DMS153 treated with DMSO at 0.1 percent for 48 hours (cell line): Measurements from ENCODE around the gene RFX7.
A peak's percentile ranks its signal among the peaks of the same experiment; 100 is the strongest.

ENCODE experiments used
- DNase-seq: peaks from one replicate; lab custom pipeline; 2025; ENCODE audit not compliant: unreplicated experiment; lab: John Stamatoyannopoulos, UW

The RFX7 gene

DNA sequence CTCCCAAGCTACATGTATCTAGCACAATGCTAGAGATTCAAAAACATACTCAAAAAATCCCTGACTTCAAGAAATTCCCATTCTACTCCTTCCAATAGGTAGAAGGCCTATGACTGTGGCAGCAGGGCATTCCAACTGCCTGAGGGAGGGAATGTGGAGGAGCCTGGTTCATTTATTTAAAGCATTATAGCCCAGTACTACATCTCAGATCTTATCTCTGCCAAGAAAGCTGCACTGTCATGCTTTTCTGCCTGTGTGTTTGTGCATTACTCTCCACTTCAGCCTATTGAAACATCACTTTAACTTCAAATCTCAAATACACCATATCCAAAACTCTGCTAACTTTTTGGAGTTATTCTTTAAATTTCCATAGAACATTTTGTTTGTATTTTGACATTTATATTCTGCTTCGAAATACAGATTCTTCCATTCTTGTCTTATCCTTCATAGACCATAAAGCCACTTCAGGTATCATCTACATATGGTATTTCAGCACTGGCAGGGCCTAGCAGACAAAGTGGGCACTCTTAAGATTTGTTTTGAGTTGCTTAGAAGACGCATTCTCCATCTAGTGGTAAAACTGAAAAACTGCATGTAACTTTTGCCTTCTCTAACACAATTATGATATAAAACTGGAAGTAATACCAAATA lies 191.2 kb downstream of the RFX7 start:
- DNase-seq, result peak; percentile 6

DNA sequence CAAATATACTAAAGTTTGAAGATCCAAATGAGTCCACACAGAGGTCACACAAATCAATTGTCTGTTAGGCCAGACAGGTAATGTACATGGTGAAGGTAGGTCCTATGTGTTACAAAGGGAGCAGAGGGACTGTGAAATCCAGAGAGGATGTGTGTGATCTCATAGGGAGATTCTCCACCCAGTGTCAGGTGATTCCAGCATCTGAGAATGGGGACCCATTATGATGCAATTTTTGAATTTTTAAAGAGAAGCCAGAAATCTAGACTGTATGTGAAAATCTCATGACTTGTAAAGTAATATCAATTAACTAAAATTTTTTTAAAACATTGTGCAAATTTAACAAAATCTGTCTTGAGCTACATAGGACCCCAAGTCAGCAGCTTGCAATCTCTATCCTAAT lies 192.0 kb downstream of the RFX7 start:
- no peak for DNase-seq

DNA sequence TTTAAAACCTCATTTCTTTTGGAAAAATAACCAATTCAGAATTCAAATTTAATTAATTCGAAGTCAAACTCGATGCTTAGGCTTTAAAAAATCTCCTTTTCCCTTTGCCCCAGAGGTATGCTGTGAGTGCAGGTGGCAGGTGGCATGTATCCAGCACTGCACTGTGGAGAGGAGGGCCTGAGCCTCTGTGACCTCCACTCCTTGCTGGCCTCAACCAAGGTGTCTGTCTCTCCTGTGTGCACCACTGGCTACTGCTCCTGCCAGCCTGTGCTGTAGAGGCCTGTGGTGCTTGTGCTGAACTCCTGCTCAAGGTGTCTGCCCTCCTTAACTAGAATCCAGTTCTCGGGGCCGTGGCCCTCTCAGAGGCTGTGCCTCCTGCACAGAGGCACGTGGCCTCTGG lies 194.1 kb downstream of the RFX7 start:
- no peak for DNase-seq

DNA sequence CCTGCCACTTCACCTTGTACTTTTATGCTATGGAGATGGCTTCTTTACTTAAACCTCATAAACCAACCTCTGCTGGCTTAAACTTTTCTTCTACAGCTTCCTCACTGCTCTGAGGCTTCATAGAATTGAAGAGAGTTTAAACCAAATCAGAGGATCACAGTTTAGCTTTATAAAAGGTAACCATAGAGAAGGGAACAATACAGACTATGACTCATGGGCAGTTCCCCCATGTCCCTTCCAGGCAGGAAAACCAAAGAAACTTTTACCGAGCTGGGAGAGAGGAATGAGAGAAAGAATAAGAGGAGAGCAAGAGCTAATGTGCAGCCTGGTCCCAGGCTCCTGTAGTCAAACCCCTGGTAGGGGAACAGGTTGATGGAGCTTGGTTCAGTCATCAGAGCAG lies 196.3 kb downstream of the RFX7 start:
- no peak for DNase-seq

DNA sequence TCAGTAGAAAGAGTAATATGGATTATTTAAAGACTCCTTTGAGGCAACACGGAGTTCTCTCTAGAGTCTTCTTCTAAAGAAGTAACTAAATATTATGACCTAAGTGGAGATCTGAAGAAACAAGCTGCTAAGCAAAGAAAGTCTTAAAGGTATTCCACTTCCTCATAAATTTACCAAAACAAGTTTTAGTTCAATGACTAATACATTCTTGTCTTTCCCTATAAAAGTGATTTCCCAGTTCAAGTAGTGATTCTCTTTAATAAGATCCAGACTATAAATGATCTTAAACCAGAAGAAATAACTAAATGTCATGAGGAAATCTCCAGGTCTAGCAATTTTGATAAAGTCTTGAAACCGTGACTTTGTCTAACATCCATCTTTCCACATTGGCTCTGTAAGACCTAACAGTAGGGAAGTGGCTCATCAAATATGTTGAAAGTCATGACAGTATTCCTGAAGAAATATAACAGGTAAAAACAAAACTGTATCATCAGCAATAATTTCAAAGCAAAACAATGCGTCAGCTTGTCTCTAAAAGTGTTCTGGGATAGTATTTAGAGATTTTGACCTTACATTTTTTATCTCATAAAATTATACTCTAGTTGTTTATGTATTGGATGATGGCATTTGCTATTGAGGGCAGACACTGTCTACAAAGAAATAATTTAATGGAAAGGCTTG lies 198.5 kb downstream of the RFX7 start:
- DNase-seq, result no peak

DNA sequence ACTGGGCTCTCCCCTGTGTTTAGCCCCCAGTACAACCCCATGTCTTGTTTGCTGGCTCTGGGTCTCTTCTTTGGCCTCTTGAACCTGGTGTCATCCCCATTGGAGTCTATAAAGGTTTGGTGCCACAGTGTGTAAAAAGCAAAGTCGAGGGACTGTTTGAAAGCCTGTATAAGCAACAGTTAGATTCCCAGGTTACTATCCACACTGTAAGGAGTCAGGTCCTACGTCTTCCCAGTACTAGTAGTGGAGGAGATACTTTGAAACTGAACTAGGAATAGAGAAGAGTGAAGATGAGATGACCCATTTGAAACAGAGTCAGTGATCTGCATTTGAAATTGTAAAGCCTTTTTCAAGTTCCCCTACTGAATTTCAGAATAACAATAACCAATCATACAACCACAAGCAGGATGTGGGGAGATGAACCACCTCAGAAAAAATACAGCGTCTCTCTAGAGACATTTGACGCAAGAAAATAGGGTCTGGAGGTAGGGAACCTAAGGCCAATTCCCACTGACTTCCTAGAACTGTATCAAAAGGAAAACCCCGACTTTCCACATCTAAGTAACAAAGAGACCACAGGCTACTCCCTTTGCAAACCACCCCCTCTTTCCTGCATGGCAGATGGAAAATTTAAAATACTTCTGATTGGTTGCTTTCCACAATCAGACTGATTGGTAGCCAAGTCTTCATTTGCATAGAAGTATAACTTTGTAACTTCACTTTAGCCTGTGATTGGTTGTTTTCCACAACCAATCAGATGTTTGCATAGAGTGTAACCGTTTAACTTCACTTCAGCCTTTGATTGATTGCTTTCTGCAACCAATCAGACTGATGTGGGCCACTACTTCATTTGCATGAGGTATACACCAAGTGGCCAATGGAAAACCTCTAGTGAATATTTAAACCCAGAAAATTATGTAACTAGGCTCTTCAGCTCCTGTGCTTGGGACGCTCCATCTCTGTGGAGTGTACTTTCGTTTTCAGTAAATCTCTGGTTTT lies 200.4 kb downstream of the RFX7 start:
- no peak for DNase-seq

DNA sequence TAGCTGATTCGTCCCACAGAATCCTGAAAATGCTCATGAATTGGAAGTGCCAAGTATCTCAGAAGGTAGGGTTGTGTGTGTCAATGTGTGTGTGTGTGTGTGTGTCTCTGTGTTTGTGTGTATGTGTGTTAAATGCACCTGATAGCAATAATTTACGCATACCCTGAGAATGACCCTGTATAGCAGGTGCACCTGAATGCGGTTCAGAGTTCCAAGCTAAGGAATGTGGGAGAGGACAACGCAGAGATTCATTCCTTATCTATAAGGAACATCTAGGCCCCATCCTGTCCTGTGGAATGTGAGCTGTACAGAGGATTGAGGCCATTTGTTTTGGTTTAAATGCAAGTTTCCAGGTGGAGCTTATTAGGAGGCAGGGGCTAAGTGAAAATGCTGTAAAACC lies 201.2 kb downstream of the RFX7 start:
- no peak for DNase-seq

DNA sequence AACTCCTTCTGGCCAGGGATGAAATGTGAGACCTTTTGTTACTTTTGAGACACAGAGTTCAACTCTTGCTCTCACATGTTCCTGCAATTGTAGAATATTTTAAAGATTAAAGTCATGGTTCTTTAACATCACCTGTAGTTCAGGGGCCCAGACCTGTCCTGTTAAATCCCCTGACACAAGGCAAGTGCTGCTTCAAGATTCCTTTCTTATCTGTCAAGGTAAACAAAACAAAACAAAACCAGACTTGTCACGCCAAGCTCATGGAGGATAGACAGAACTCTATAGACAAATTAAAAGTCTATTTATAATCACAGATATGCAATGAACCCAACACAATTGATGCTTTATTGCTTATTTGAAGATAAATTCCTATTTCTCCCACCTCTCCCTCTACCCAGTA lies 201.6 kb downstream of the RFX7 start:
- DNase-seq, result no peak

DNA sequence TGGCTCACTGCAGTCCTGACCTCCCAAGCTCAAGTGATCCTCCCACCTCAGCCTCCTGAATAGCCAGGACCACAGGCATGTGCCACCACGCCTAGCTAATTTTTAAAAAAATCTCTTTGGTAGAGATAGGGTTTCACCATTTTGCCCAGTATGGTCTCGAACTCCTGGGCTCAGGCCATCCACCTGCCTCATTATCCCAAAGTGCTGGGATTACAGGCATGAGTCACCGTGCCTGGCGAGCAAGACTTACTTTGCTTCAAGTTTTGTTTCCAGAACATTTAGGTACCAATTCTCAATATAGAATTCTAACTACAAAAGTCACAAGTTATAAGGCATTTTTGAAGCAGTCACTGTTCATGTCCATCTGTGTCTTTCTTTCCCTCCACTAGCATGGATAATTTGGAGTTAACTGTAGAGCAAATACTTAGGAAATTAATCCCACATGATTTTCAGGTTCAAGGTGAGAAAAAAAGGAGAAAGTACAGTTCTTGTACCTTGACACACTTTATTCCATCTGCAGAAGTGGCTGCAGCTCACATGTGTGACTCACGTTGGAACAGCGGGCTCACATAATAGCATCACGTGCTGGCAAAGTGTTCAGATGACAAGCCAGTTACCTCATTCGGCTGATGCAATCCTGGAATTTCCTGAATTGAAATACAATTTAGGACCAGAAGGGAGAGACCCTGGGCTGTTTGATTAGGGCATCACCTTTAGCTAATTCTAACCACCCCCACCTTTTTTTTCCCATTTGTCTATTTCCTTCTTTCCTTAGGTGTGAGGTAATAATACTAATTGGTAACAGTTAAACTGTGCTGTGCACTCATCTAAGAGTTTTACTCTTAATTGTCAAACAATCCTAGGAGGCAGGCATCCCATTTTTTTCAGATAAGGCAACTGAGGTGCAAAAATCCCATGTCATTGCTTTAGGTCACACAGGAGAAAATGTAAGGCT lies 203.3 kb downstream of the RFX7 start:
- peak; percentile 27 for DNase-seq

DNA sequence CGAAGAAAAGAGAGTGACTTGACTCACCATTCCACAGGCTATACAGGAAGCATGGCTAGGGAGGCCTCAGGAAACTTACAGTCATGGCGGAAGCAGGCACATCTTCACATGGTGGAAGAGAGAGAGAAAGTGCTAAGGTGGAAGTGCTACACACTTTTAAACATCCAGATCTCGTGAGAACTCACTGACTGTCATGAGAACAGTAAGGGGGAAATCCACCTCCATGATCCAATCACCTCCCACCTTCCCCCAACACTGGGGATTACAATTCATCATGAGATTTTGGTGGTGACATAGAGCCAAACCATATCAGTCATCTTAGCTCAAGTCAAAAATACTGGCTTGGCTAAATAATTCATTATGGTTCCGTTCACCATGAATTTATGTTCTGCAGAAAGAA lies 205.0 kb downstream of the RFX7 start:
- DNase-seq, result no peak

DNA sequence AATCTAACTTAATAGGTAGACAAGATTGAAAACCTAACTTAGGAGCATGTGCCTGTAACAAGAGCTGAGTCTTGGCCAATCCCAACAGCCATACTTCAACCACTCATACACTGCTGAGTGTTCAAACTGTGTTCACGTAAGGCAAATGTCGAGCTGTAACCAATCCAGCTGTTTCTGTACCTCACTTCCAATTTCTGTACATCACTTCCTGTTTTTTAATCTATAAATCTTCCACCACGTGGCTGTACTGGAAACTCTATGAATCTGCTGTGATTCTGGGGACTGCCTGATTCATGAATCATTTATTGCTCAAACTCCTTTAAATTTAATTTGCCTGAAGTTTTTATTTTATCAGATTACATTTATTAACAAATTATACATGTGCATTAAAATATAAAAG lies 205.7 kb downstream of the RFX7 start:
- no peak for DNase-seq
